ENCODE data around the gene SNCG.
"Not testable (repeated sequence)": the region's sequence is repeated elsewhere in the genome, so short reads cannot be mapped to it uniquely, and the experiment has no call there.

The SNCG gene

DNA sequence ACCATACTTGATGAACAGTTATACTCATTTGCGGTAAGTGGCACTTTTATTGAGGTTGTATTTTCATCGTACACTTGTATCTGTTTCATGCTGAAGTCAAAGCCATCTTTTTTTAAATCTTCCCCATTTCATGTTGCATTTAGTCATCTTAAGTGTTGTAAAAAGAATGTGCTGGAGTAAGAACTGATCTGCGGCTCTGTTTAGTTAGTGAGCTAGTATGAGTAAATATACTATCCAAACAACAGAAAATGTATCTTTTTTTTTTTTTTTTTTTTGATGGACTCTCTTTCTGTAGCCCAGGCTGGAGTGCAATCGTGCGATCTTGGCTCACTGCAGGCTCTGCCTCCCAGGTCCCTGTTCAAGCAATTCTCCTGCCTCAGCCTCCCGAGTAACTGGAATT lies 49.3 kb downstream of the SNCG start:
- H3K9me3 ChIP-seq (ENCODE audit: control insufficient read depth in 2 of 2, low read length in 2 of 2); H3K4me3 ChIP-seq (ENCODE audit: low read length in 2 of 2); H3K27me3 ChIP-seq (ENCODE audit: control insufficient read depth in 1 of 2, insufficient read depth in 2 of 2, low read length in 2 of 2); H3K36me3 ChIP-seq (ENCODE audit: control insufficient read depth in 2 of 2, insufficient read depth in 2 of 2, low read length in 2 of 2); H3K27ac ChIP-seq (ENCODE audit: low read length); H3K9ac ChIP-seq (ENCODE audit: low read length in 2 of 2); H3K4me1 ChIP-seq (ENCODE audit: control insufficient read depth, insufficient read depth, low read length): not testable (repeated sequence)

DNA sequence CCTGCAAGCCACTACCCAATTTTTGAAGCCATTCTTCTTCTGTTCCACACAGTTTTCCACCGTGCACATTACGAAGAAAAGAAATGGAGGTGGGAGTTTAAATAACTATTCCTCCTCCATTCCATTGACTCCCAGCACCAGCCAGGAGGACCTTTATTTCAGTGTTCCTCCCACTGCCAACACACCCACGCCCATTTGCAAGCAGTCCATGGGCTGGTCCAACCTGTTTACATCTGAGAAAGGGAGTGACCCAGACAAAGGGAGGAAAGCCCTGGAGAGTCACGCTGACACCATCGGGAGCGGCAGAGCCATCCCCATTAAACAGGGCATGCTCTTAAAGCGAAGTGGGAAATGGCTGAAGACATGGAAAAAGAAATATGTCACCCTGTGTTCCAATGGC lies 49.9 kb downstream of the SNCG start:
- H3K27me3 ChIP-seq (ENCODE audit: control insufficient read depth in 1 of 2, insufficient read depth in 2 of 2, low read length in 2 of 2); H3K9me3 ChIP-seq (ENCODE audit: control insufficient read depth in 2 of 2, low read length in 2 of 2); H3K4me1 ChIP-seq (ENCODE audit: control insufficient read depth, insufficient read depth, low read length); H3K27ac ChIP-seq (ENCODE audit: low read length); H3K9ac ChIP-seq (ENCODE audit: low read length in 2 of 2); H3K36me3 ChIP-seq (ENCODE audit: control insufficient read depth in 2 of 2, insufficient read depth in 2 of 2, low read length in 2 of 2); H3K4me3 ChIP-seq (ENCODE audit: low read length in 2 of 2): not testable (repeated sequence)

DNA sequence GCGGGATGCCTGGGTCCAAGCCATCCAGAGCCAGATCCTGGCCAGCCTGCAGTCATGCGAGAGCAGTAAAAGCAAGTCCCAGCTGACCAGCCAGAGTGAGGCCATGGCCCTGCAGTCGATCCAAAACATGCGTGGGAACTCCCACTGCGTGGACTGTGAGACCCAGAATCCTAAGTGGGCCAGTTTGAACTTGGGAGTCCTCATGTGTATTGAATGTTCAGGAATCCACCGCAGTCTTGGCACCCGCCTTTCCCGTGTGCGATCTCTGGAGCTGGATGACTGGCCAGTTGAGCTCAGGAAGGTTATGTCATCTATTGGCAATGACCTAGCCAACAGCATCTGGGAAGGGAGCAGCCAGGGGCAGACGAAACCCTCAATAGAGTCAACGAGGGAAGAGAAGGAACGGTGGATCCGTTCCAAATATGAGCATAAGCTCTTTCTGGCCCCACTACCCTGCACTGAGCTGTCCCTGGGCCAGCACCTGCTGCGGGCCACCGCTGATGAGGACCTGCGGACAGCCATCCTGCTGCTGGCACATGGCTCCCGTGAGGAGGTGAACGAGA lies 50.8 kb downstream of the SNCG start:
- H3K9me3 ChIP-seq (ENCODE audit: control insufficient read depth in 2 of 2, low read length in 2 of 2); H3K36me3 ChIP-seq (ENCODE audit: control insufficient read depth in 2 of 2, insufficient read depth in 2 of 2, low read length in 2 of 2); H3K9ac ChIP-seq (ENCODE audit: low read length in 2 of 2); H3K27ac ChIP-seq (ENCODE audit: low read length); H3K4me1 ChIP-seq (ENCODE audit: control insufficient read depth, insufficient read depth, low read length); H3K27me3 ChIP-seq (ENCODE audit: control insufficient read depth in 1 of 2, insufficient read depth in 2 of 2, low read length in 2 of 2); H3K4me3 ChIP-seq (ENCODE audit: low read length in 2 of 2): not testable (repeated sequence)
